Spleen (tissue), 7 donors: ENCODE measurements around the gene CA10.

Experiments
- CTCF ChIP-seq, 11 experiments: fragments of 200-600 bp in 7 of 11; fragments of 450-650 bp in 4 of 11; sonication (generic) in 4 of 11; IDR thresholded peaks in 8 of 11; conservative IDR thresholded peaks in 3 of 11; 1 replicate in 7 of 11; 2 replicates in 4 of 11; pipeline versions ENCODE4 v1.4.0 to v1.8.0; 2016 to 2021; ENCODE audit warnings: antibody characterized with exemption in 11 of 11, inconsistent platforms in 4 of 11, mild to moderate bottlenecking in 1 of 11
- POLR2A ChIP-seq, 3 donors: fragments of 450-650 bp; IDR thresholded peaks; one replicate each; pipeline ENCODE4 v1.5.1; 2017; ENCODE audit warnings: antibody characterized with exemption in 3 of 3, mild to moderate bottlenecking in 1 of 3
- donor health status: DM: no; HTN: no; CAD: no; lungs with moderate emphysema.
- donor health status: DM: no; HTN: no; CAD: no.
- donor health status: DM: no; HTN: no; CAD: no.

GRCh38 chr17:51618476-51618875 lies 540.0 kb downstream of the CA10 start:
- no peak for TF ChIP-seq POLR2A (IDR thresholded peaks at IDR 0.05)
- no peak for TF ChIP-seq CTCF (IDR thresholded peaks at IDR 0.05 in 8 of 11, conservative IDR thresholded peaks at IDR 0.05 in 3 of 11)
